GM21381 (cell line): ENCODE measurements around the gene LIPG.

Experiments
- ATAC-seq: cut with Tn5 transposase; IDR thresholded peaks from one replicate; pipeline ENCODE4 v1.9.1; 2021; ENCODE audit warnings: mild to moderate bottlenecking, moderate library complexity; ENCODE audit not compliant: unreplicated experiment

The LIPG gene

GRCh38 chr18:49631146-49631866 lies 69.4 kb downstream of the LIPG start:
- no peak for ATAC-seq

- ATAC-seq: no peak
These were observed 70.7 kb downstream of the LIPG start for GRCh38 chr18:49632588-49632987.

- no peak for ATAC-seq
These were observed 76.4 kb downstream of the LIPG start for GRCh38 chr18:49638209-49638785.

- ATAC-seq: no peak
These were observed 77.2 kb downstream of the LIPG start for GRCh38 chr18:49638891-49639557.

GRCh38 chr18:49639643-49640391 lies 78.0 kb downstream of the LIPG start:
- ATAC-seq: no peak

- ATAC-seq: no peak
These were observed 78.9 kb downstream of the LIPG start for GRCh38 chr18:49640741-49641140.

- no peak for ATAC-seq
These were observed 83.3 kb downstream of the LIPG start for GRCh38 chr18:49645196-49645595.

GRCh38 chr18:49645841-49646351 lies 84.0 kb downstream of the LIPG start:
- ATAC-seq: no peak

GRCh38 chr18:49646873-49647272 lies 85.0 kb downstream of the LIPG start:
- ATAC-seq: no peak

GRCh38 chr18:49647496-49648168 lies 85.8 kb downstream of the LIPG start:
- ATAC-seq: no peak

GRCh38 chr18:49648326-49648725 lies 86.5 kb downstream of the LIPG start:
- ATAC-seq: no peak
